HG02870 (cell line): Measurements from ENCODE around the gene SKAP1.
"Not testable (repeated sequence)": the region's sequence is repeated elsewhere in the genome, so short reads cannot be mapped to it uniquely, and the experiment has no call there.

Source experiments
- ATAC-seq: cut with Tn5 transposase; IDR thresholded peaks from one replicate; pipeline ENCODE4 v1.9.1; 2021; ENCODE audit warnings: mild to moderate bottlenecking, moderate library complexity; ENCODE audit not compliant: unreplicated experiment

Gene SKAP1

GRCh38 chr17:48294020-48294805 lies 135.8 kb downstream of the SKAP1 start:
- ATAC-seq: no peak

GRCh38 chr17:48293319-48294019 lies 136.5 kb downstream of the SKAP1 start:
- ATAC-seq: no peak

- ATAC-seq: no peak
Observed at GRCh38 chr17:48290378-48290777, 139.6 kb downstream of the SKAP1 start.

GRCh38 chr17:48286917-48287316 lies 143.1 kb downstream of the SKAP1 start:
- ATAC-seq: not testable (repeated sequence)

GRCh38 chr17:48285614-48286013 lies 144.4 kb downstream of the SKAP1 start:
- no peak for ATAC-seq

- ATAC-seq: no peak
Observed at GRCh38 chr17:48283907-48284306, 146.1 kb downstream of the SKAP1 start.

- no peak for ATAC-seq
Observed at GRCh38 chr17:48283411-48283810, 146.6 kb downstream of the SKAP1 start.

- no peak for ATAC-seq
Observed at GRCh38 chr17:48282303-48282702, 147.7 kb downstream of the SKAP1 start.

- no peak for ATAC-seq
Observed at GRCh38 chr17:48278760-48279491, 151.1 kb downstream of the SKAP1 start.

- no peak for ATAC-seq
Observed at GRCh38 chr17:48276776-48277175, 153.2 kb downstream of the SKAP1 start.

GRCh38 chr17:48270899-48271298 lies 159.1 kb downstream of the SKAP1 start:
- no peak for ATAC-seq

- ATAC-seq: no peak
Observed at GRCh38 chr17:48269209-48269608, 160.8 kb downstream of the SKAP1 start.

GRCh38 chr17:48263731-48264035 lies 166.3 kb downstream of the SKAP1 start:
- ATAC-seq: no peak

- ATAC-seq: no peak
Observed at GRCh38 chr17:48262982-48263730, 166.9 kb downstream of the SKAP1 start.

- ATAC-seq: no peak
Observed at GRCh38 chr17:48261297-48261880, 168.6 kb downstream of the SKAP1 start.

GRCh38 chr17:48259694-48260291 lies 170.2 kb downstream of the SKAP1 start:
- ATAC-seq: no peak

GRCh38 chr17:48258331-48258730 lies 171.7 kb downstream of the SKAP1 start:
- no peak for ATAC-seq

GRCh38 chr17:48255759-48256158 lies 174.3 kb downstream of the SKAP1 start:
- no peak for ATAC-seq

- ATAC-seq: no peak
Observed at GRCh38 chr17:48254896-48255295, 175.1 kb downstream of the SKAP1 start.

GRCh38 chr17:48253975-48254374 lies 176.0 kb downstream of the SKAP1 start:
- no peak for ATAC-seq
